Left ventricle myocardium inferior (tissue), 1 donor: ENCODE data around the gene NAMPT. TPM values are rescaled to one million over a fixed set of nuclear protein-coding genes. Genes with fewer than 3 reads are reported as not detected.
"Not testable (repeated sequence)": the region's sequence is repeated elsewhere in the genome, so short reads cannot be mapped to it uniquely, and the experiment has no call there.

ENCODE experiments used
- DNase-seq: peaks from one replicate; pipeline ENCODE4 v3.0.0-alpha.2; 2020
- H3K27ac ChIP-seq: fragments of 200-600 bp; replicated peaks from 2 replicates; pipeline ENCODE4 v1.8.0; 2021
- H3K27me3 ChIP-seq: fragments of 200-600 bp; 2 replicates; pipeline ENCODE4 v1.8.0; 2021; ENCODE audit warnings: low read depth
- H3K36me3 ChIP-seq: fragments of 200-600 bp; 2 replicates; pipeline ENCODE4 v1.8.0; 2021
- H3K4me1 ChIP-seq: fragments of 200-600 bp; 2 replicates; pipeline ENCODE4 v1.8.0; 2021
- H3K4me3 ChIP-seq: fragments of 200-600 bp; 2 replicates; pipeline ENCODE4 v1.8.0; 2021; ENCODE audit warnings: mild to moderate bottlenecking, moderate library complexity
- H3K9me3 ChIP-seq: fragments of 200-600 bp; replicated peaks from 2 replicates; pipeline ENCODE4 v1.8.0; 2021
- intact Hi-C: fragments of 100-400 bp; cut with micrococcal nuclease; formaldehyde crosslinking; loops from one replicate; pipeline ENCODE4 v1.11.0; 2022
- total RNA-seq: library from RNA; stranded (reverse); fragmentation: NEBNext Ultra II Directional; extraction: Animal tissue kit (Norgen Biotek cat#: 25700); gene quantifications from one replicate; pipeline ENCODE4 v1.2.1, GENCODE V29; 2021
- TF ChIP-seq, protein P1 (sequence below): fragments of 200-600 bp; IDR thresholded peaks from 2 replicates; pipeline ENCODE4 v1.8.0; 2021; ENCODE audit warnings: antibody characterized with exemption, mild to moderate bottlenecking, borderline replicate concordance
- donor health status: DM: no; HTN: yes; CAD: no; lungs with severe emphysema.

The NAMPT gene
- total RNA-seq, 1 donor from 2014 or later, result 123 TPM

GRCh38 chr7:106327538-106328481, 43.0 kb upstream of the NAMPT start:
- no peak for DNase-seq
- Histone ChIP-seq H3K27ac (no peak overlapping the region), H3K4me1 (no peaks in the 10 kb centered on the region), H3K36me3 (no peaks in the 10 kb centered on the region), H3K9me3 (no peaks in the 10 kb centered on the region), H3K27me3 (no peaks in the 10 kb centered on the region), H3K4me3 (no peak overlapping the region)
- intact Hi-C loops, result no loop called here
- TF ChIP-seq, protein P1, sequence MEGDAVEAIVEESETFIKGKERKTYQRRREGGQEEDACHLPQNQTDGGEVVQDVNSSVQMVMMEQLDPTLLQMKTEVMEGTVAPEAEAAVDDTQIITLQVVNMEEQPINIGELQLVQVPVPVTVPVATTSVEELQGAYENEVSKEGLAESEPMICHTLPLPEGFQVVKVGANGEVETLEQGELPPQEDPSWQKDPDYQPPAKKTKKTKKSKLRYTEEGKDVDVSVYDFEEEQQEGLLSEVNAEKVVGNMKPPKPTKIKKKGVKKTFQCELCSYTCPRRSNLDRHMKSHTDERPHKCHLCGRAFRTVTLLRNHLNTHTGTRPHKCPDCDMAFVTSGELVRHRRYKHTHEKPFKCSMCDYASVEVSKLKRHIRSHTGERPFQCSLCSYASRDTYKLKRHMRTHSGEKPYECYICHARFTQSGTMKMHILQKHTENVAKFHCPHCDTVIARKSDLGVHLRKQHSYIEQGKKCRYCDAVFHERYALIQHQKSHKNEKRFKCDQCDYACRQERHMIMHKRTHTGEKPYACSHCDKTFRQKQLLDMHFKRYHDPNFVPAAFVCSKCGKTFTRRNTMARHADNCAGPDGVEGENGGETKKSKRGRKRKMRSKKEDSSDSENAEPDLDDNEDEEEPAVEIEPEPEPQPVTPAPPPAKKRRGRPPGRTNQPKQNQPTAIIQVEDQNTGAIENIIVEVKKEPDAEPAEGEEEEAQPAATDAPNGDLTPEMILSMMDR, result no peak

DNA sequence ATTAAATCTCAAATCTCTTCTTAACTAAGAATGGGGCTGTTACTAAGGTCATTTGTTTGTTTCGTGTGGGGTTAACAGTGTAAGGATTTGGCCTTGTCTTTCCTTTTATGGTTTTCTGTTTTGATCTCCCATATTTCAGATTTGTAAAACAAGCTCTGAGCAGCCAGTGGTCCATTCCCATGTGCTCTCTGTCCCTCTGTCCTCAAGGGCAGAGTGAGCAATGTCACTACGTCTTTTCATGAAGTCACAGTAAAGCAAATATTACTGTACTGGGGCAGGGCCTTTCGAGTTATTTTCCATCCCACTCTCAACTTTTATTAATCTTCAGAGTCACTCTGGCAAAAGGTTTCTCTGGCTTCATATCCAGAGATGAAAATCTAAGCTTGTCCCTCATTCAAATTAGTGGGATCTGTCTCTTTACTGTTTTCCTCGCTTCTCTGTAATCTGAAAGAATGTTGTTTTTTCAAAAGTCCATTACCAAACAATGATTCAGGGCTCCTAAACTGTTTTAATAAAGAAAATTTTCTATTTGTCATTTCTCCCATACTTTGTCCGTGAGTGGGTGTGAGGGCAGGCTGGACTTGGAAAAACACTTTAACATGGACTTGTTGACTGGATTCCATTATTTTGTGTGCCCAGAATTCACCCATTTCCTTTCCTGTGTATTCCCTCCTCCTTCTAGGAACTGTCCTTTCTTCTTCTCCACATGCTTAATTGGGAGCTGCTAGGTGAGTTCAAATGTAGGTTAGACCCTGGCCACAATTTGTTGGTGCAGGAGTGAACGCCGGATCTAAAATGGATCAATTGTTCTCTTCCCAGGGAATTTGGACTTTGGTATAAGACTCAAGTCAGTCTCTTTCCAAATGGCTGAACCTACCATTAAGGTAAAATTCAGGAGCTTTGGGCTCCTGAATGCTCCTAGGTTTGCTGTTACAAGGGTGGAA, 42.1 kb upstream of the NAMPT start:
- Histone ChIP-seq H3K27ac (no peak overlapping the region), H3K4me3 (no peak overlapping the region), H3K4me1 (no peaks in the 10 kb centered on the region), H3K9me3 (no peaks in the 10 kb centered on the region), H3K27me3 (no peaks in the 10 kb centered on the region), H3K36me3 (no peaks in the 10 kb centered on the region)
- no peak for DNase-seq
- TF ChIP-seq, protein P1, result no peak
- intact Hi-C loops, result no loop called here

DNA sequence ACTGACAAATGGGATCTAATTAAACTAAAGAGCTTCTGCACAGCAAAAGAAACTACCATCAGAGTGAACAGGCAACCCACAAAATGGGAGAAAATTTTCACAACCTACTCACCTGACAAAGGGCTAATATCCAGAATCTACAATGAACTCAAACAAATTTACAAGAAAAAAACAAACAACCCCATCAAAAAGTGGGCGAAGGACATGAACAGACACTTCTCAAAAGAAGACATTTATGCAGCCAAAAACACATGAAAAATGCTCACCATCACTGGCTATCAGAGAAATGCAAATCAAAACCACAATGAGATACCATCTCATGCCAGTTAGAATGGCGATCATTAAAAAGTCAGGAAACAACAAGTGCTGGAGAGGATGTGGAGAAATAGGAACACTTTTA, 39.7 kb upstream of the NAMPT start:
- H3K27me3 ChIP-seq, H3K36me3 ChIP-seq, H3K4me3 ChIP-seq, DNase-seq, H3K27ac ChIP-seq, H3K4me1 ChIP-seq, H3K9me3 ChIP-seq, intact Hi-C loops: not testable (repeated sequence)

DNA sequence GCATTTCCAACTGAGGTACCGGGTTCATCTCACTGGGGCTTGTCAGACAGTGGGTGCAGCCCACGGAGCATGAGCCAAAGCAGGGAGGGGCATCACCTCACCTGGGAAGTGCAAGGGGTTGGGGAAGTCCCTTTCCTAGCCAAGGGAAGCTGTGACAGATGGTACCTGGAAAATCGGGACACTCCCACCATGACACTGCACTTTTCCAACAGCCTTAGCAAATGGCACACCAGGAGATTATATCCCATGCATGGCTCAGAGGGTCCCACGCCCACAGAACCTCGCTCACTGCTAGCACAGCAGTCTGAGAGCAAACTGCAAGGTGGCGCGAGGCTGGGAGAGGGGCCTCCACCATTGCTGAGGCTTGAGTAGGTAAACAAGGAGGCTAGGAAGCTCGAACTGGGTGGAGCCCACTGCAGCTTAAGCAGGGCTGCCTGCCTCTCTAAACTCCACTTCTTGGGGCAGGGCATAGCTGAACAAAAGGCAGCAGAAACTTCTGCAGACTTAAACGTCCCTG, 35.5 kb upstream of the NAMPT start:
- H3K9me3 ChIP-seq, H3K27me3 ChIP-seq, H3K4me3 ChIP-seq, DNase-seq, H3K4me1 ChIP-seq, intact Hi-C loops, H3K36me3 ChIP-seq, H3K27ac ChIP-seq: not testable (repeated sequence)

GRCh38 chr7:106318482-106318881, 33.7 kb upstream of the NAMPT start:
- TF ChIP-seq, protein P1, result no peak
- H3K27ac ChIP-seq, result no peak overlapping the region
- H3K27me3 ChIP-seq, result peaks cover 10% of the 10 kb centered on the region
- no peaks in the 10 kb centered on the region for H3K4me1 ChIP-seq
- no peak overlapping the region for H3K4me3 ChIP-seq
- peaks cover 8% of the 10 kb centered on the region for H3K9me3 ChIP-seq
- intact Hi-C loops, result no loop called here
- no peaks in the 10 kb centered on the region for H3K36me3 ChIP-seq
- DNase-seq, result no peak

DNA sequence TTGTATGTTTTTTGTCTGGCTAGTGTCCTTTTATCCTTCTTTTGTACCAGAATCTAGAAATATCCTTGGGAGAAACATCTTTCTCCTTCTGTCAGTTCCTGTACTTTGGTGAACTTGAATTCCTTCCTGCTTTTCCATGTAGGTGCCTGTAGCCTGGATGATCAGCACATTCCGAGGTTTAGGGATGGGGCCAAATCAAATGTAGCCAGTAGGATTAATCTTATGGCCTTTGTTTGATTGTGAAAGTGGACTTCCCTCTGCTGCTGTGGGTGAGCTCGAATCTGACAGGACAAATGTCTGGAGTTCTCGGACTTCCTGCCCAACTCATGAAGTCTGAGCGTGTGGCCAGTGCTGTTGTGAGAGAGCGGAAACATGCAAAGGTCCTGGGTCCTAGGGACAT, 33.2 kb upstream of the NAMPT start:
- no peak overlapping the region for H3K27ac ChIP-seq
- H3K4me3 ChIP-seq, result no peak overlapping the region
- peaks cover 10% of the 10 kb centered on the region for H3K27me3 ChIP-seq
- no peaks in the 10 kb centered on the region for H3K4me1 ChIP-seq
- intact Hi-C loops, result no loop called here
- peaks cover 8% of the 10 kb centered on the region for H3K9me3 ChIP-seq
- no peaks in the 10 kb centered on the region for H3K36me3 ChIP-seq
- TF ChIP-seq, protein P1, result no peak
- no peak for DNase-seq
